Neural cell (in vitro differentiated cells): ENCODE results near the gene OSBPL7. TPM values are rescaled to one million over a fixed set of nuclear protein-coding genes. Genes with fewer than 3 reads are reported as not detected.

Experiments
- H2AFZ ChIP-seq: fragments of 200-600, 300-800 bp; sonication (generic), shearing (Covaris generic); 2 replicates; pipeline ENCODE4 v1.6.0; 2014; ENCODE audit warnings: low read depth, mild to moderate bottlenecking, antibody characterized with exemption, low read length, moderate library complexity
- H3F3A ChIP-seq: fragments of 200-600 bp; shearing (Covaris generic); 2 replicates; pipeline ENCODE4 v1.6.1; 2016; ENCODE audit warnings: mild to moderate bottlenecking, moderate library complexity, mixed read lengths, antibody characterized with exemption, low read length; ENCODE audit not compliant: insufficient read depth, poor library complexity, severe bottlenecking
- H3K27ac ChIP-seq: fragments of 200-600, 300-800 bp; sonication (generic), shearing (Covaris generic); 2 replicates; pipeline ENCODE4 v1.5.1; 2014; ENCODE audit warnings: mild to moderate bottlenecking, low read length, moderate library complexity
- H3K27me3 ChIP-seq: fragments of 300-800, 200-600 bp; sonication (generic), shearing (Covaris generic); 2 replicates; pipeline ENCODE4 v1.6.0; 2014; ENCODE audit warnings: mild to moderate bottlenecking, low read depth, low read length, moderate library complexity; ENCODE audit not compliant: insufficient read depth
- H3K36me3 ChIP-seq: fragments of 300-800, 200-600 bp; sonication (generic), shearing (Covaris generic); 2 replicates; pipeline ENCODE4 v1.5.1; 2014; ENCODE audit warnings: mild to moderate bottlenecking, antibody characterized with exemption, low read length, moderate library complexity; ENCODE audit not compliant: insufficient read depth
- H3K4me2 ChIP-seq: fragments of 300-800, 200-600 bp; sonication (generic), shearing (Covaris generic); 2 replicates; pipeline ENCODE4 v1.6.0; 2014; ENCODE audit warnings: mild to moderate bottlenecking, low read length
- H3K4me3 ChIP-seq: fragments of 300-800, 200-600 bp; sonication (generic), shearing (Covaris generic); 2 replicates; pipeline ENCODE4 v1.5.1; 2014; ENCODE audit warnings: mild to moderate bottlenecking, low read length, moderate library complexity
- H3K79me2 ChIP-seq: fragments of 200-600 bp; shearing (Covaris generic); replicated peaks from 2 replicates; pipeline ENCODE4 v1.6.0; 2014; ENCODE audit warnings: mild to moderate bottlenecking, low read length, moderate library complexity; ENCODE audit not compliant: insufficient read depth
- H3K9ac ChIP-seq: fragments of 300-800, 200-600 bp; sonication (generic), shearing (Covaris generic); 2 replicates; pipeline ENCODE4 v1.6.1; 2016; ENCODE audit warnings: mild to moderate bottlenecking, low read length, mixed read lengths
- H3K9me2 ChIP-seq: fragments of 200-600 bp; shearing (Covaris generic); 2 replicates; pipeline ENCODE4 v1.6.1; 2016; ENCODE audit warnings: mild to moderate bottlenecking, low read length, mixed read lengths; ENCODE audit not compliant: insufficient read depth
- H3K9me3 ChIP-seq: fragments of 200-600, 300-800 bp; sonication (generic), shearing (Covaris generic); 2 replicates; pipeline ENCODE4 v1.6.1; 2016; ENCODE audit warnings: mild to moderate bottlenecking, mixed run types, low read length, moderate library complexity, mixed read lengths
- H4K20me1 ChIP-seq: fragments of 200-600 bp; shearing (Covaris generic); 2 replicates; pipeline ENCODE4 v1.6.1; 2016; ENCODE audit warnings: mild to moderate bottlenecking, mixed run types; ENCODE audit not compliant: insufficient read depth
- EP300 ChIP-seq: fragments of 450-650 bp; conservative IDR thresholded peaks from 2 replicates; pipeline ENCODE4 v1.6.1; 2014; ENCODE audit warnings: antibody characterized with exemption, mild to moderate bottlenecking, moderate library complexity; ENCODE audit not compliant: poor library complexity, severe bottlenecking
- EZH2 ChIP-seq: fragments of 200-600, 300-800 bp; shearing (Covaris generic), sonication (generic); IDR thresholded peaks from 2 replicates; pipeline ENCODE4 v1.6.1; 2014; ENCODE audit warnings: antibody characterized with exemption, low read length, borderline replicate concordance, mild to moderate bottlenecking; ENCODE audit not compliant: insufficient read depth, poor library complexity, severe bottlenecking
- MXI1 ChIP-seq: fragments of 450-650 bp; conservative IDR thresholded peaks from 2 replicates; pipeline ENCODE4 v1.6.1; 2014; ENCODE audit warnings: antibody characterized with exemption, mild to moderate bottlenecking; ENCODE audit not compliant: poor library complexity, severe bottlenecking
- POLR2AphosphoS5 ChIP-seq: IDR thresholded peaks from 2 replicates; pipeline ENCODE4 v1.6.1; 2012
- RAD21 ChIP-seq: fragments of 450-650 bp; conservative IDR thresholded peaks from 2 replicates; pipeline ENCODE4 v1.6.1; 2014; ENCODE audit warnings: antibody characterized with exemption, mild to moderate bottlenecking, moderate library complexity
- SMC3 ChIP-seq: fragments of 450-650 bp; conservative IDR thresholded peaks from 2 replicates; pipeline ENCODE4 v1.6.1; 2014; ENCODE audit warnings: antibody characterized with exemption, mild to moderate bottlenecking, moderate library complexity; ENCODE audit not compliant: poor library complexity
- TAF1 ChIP-seq: IDR thresholded peaks from 2 replicates; pipeline ENCODE4 v1.6.1; 2012; ENCODE audit warnings: low read depth
- polyA plus RNA-seq: library from polyadenylated mRNA; depleted of rRNA; stranded (reverse); fragments of >200 nt; gene quantifications from 2 replicates; pipeline ENCODE4 v1.2.3, GENCODE V29; 2014
- TF ChIP-seq, protein P1 (sequence below): fragments of 450-650 bp; IDR thresholded peaks from 2 replicates; pipeline ENCODE4 v1.5.1; 2014; ENCODE audit warnings: antibody characterized with exemption, mild to moderate bottlenecking, moderate library complexity; ENCODE audit not compliant: poor library complexity, severe bottlenecking
- TF ChIP-seq, protein P2 (sequence below): IDR thresholded peaks from 2 replicates; pipeline ENCODE4 v1.6.1; 2012; ENCODE audit warnings: borderline replicate concordance

The OSBPL7 gene
- polyA plus RNA-seq, 1 donor from 2014 or later = 10.0 TPM

DNA sequence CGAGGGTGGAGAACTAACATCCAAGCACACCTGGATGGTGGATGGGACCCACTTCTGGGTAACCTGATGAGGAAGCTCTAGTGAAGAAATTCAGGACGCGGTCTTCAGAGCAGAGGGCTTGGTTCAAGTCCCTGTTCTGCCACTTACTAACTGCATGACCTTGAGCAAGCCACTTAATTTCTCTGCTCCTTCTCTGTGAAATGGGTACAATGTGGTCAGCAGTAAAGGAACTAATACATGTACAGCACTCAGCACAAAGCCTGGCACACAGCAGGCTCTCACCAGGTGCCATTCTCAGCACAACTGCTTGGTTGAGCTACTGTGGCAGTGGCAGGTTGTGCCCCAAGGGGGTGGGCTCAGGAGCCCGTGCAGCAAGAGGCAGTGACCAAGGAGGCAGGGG, 1.9 kb upstream of the OSBPL7 start:
- H3F3A ChIP-seq = no peaks in the 10 kb centered on the region
- H3K9me3 ChIP-seq = no peaks in the 10 kb centered on the region
- H2AFZ ChIP-seq = no peak overlapping the region
- no peak for TF ChIP-seq EZH2
- TF ChIP-seq, protein P1, sequence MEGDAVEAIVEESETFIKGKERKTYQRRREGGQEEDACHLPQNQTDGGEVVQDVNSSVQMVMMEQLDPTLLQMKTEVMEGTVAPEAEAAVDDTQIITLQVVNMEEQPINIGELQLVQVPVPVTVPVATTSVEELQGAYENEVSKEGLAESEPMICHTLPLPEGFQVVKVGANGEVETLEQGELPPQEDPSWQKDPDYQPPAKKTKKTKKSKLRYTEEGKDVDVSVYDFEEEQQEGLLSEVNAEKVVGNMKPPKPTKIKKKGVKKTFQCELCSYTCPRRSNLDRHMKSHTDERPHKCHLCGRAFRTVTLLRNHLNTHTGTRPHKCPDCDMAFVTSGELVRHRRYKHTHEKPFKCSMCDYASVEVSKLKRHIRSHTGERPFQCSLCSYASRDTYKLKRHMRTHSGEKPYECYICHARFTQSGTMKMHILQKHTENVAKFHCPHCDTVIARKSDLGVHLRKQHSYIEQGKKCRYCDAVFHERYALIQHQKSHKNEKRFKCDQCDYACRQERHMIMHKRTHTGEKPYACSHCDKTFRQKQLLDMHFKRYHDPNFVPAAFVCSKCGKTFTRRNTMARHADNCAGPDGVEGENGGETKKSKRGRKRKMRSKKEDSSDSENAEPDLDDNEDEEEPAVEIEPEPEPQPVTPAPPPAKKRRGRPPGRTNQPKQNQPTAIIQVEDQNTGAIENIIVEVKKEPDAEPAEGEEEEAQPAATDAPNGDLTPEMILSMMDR = no peak
- H4K20me1 ChIP-seq = no peaks in the 10 kb centered on the region
- no peak overlapping the region for H3K4me2 ChIP-seq
- H3K27me3 ChIP-seq = no peaks in the 10 kb centered on the region
- H3K9me2 ChIP-seq = no peaks in the 10 kb centered on the region
- H3K4me3 ChIP-seq = no peak overlapping the region
- H3K27ac ChIP-seq = no peak overlapping the region
- no peak overlapping the region for H3K9ac ChIP-seq
- no peaks in the 10 kb centered on the region for H3K36me3 ChIP-seq
- no peaks in the 10 kb centered on the region for H3K79me2 ChIP-seq

DNA sequence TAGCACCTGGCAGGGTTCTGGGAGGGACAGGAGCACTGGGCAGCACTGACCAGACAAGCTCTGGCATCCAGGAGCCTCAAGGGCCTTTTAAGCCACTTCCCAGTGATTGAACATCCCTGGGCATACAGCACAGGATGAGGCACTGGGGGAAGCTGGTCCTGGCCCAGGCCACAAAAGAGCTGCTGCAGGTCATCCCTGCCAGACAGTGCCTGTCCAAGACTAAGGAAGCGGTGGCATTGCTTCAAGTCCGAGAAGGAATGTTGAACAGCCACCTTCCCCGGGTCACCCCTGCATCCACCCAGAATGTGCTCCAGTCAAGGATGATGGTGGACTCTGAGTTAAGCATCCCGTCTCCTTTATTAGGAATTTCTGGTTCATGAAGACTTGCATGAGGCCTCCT, 1.2 kb upstream of the OSBPL7 start:
- no peaks in the 10 kb centered on the region for H3K9me2 ChIP-seq
- H3F3A ChIP-seq = no peaks in the 10 kb centered on the region
- TF ChIP-seq EP300 (no peak), RAD21 (no peak), SMC3 (no peak), MXI1 (no peak), EZH2 (no peak), POLR2AphosphoS5 (no peak), TAF1 (no peak)
- TF ChIP-seq, protein P1 = no peak
- TF ChIP-seq, protein P2, sequence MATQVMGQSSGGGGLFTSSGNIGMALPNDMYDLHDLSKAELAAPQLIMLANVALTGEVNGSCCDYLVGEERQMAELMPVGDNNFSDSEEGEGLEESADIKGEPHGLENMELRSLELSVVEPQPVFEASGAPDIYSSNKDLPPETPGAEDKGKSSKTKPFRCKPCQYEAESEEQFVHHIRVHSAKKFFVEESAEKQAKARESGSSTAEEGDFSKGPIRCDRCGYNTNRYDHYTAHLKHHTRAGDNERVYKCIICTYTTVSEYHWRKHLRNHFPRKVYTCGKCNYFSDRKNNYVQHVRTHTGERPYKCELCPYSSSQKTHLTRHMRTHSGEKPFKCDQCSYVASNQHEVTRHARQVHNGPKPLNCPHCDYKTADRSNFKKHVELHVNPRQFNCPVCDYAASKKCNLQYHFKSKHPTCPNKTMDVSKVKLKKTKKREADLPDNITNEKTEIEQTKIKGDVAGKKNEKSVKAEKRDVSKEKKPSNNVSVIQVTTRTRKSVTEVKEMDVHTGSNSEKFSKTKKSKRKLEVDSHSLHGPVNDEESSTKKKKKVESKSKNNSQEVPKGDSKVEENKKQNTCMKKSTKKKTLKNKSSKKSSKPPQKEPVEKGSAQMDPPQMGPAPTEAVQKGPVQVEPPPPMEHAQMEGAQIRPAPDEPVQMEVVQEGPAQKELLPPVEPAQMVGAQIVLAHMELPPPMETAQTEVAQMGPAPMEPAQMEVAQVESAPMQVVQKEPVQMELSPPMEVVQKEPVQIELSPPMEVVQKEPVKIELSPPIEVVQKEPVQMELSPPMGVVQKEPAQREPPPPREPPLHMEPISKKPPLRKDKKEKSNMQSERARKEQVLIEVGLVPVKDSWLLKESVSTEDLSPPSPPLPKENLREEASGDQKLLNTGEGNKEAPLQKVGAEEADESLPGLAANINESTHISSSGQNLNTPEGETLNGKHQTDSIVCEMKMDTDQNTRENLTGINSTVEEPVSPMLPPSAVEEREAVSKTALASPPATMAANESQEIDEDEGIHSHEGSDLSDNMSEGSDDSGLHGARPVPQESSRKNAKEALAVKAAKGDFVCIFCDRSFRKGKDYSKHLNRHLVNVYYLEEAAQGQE = no peak
- no peak overlapping the region for H3K4me2 ChIP-seq
- H3K27me3 ChIP-seq = no peaks in the 10 kb centered on the region
- no peaks in the 10 kb centered on the region for H4K20me1 ChIP-seq
- no peak overlapping the region for H3K27ac ChIP-seq
- no peak overlapping the region for H3K4me3 ChIP-seq
- no peaks in the 10 kb centered on the region for H3K9me3 ChIP-seq
- no peak overlapping the region for H3K9ac ChIP-seq
- no peaks in the 10 kb centered on the region for H3K79me2 ChIP-seq
- H2AFZ ChIP-seq = no peak overlapping the region
- no peaks in the 10 kb centered on the region for H3K36me3 ChIP-seq
